WTC11 (cell line): ENCODE results near the gene CORO2B. TPM values are rescaled to one million over a fixed set of nuclear protein-coding genes. Genes with fewer than 3 reads are reported as not detected.

Experiments used
- ATAC-seq: fragments of 200-7000 bp; cut with Tn5 transposase; 2 replicates; pipeline ENCODE4 v1.10.0; 2021; ENCODE audit warnings: mild to moderate bottlenecking, moderate library complexity
- CTCF ChIA-PET: fragments of 300-600 bp; sonication (Branson Sonifier 250); formaldehyde crosslinking; loops from one replicate; lab custom pipeline; 2021; ENCODE audit warnings: antibody characterized with exemption; lab: Charles Lee
- POLR2A ChIA-PET: fragments of 350-600 bp; sonication (Branson Sonifier 250); formaldehyde crosslinking; loops from one replicate; lab custom pipeline; 2021; ENCODE audit warnings: antibody characterized with exemption; lab: Charles Lee
- DNase-seq: peaks from one replicate; pipeline ENCODE4 v3.0.0; 2021; ENCODE audit warnings: low spot score
- H3K27ac Mint-ChIP-seq: 2 replicates; pipeline ENCODE4 v1.8.0; 2021; ENCODE audit warnings: mixed read lengths
- H3K27me3 Mint-ChIP-seq: 2 replicates; pipeline ENCODE4 v1.8.0; 2021; ENCODE audit warnings: low read depth, mild to moderate bottlenecking, moderate library complexity, mixed read lengths
- H3K36me3 Mint-ChIP-seq: 2 replicates; pipeline ENCODE4 v1.8.0; 2021; ENCODE audit warnings: mixed read lengths
- H3K4me1 Mint-ChIP-seq: 2 replicates; pipeline ENCODE4 v1.8.0; 2022; ENCODE audit warnings: mixed read lengths
- H3K4me3 Mint-ChIP-seq: 2 replicates; pipeline ENCODE4 v1.8.0; 2021; ENCODE audit warnings: mild to moderate bottlenecking, moderate library complexity, mixed read lengths
- H3K9me3 Mint-ChIP-seq: 2 replicates; pipeline ENCODE4 v1.8.0; 2021; ENCODE audit warnings: mixed read lengths
- ATF1 ChIP-seq: sonication (generic); formaldehyde crosslinking; IDR thresholded peaks from 2 replicates; pipeline ENCODE4 v1.8.1; 2023; ENCODE audit warnings: mild to moderate bottlenecking, moderate library complexity, missing genetic modification reagents
- ERG ChIP-seq: fragments of 250-450 bp; sonication (Bioruptor Pico); IDR thresholded peaks from 2 replicates; pipeline ENCODE4 v1.8.0; 2021; ENCODE audit warnings: mild to moderate bottlenecking
- ETV6 ChIP-seq: sonication (generic); formaldehyde crosslinking; IDR thresholded peaks from 2 replicates; pipeline ENCODE4 v1.8.1; 2022; ENCODE audit warnings: mild to moderate bottlenecking, missing genetic modification reagents
- FOXP4 ChIP-seq: sonication (generic); formaldehyde crosslinking; IDR thresholded peaks from 2 replicates; pipeline ENCODE4 v1.8.0; 2022; ENCODE audit warnings: mild to moderate bottlenecking, missing genetic modification reagents
- GRHL2 ChIP-seq: fragments of 250-450 bp; sonication (Bioruptor Pico); IDR thresholded peaks from 2 replicates; pipeline ENCODE4 v1.8.0; 2022; ENCODE audit warnings: mild to moderate bottlenecking, moderate library complexity; ENCODE audit not compliant: insufficient replicate concordance, severe bottlenecking
- HMGXB4 ChIP-seq: sonication (generic); formaldehyde crosslinking; IDR thresholded peaks from 2 replicates; pipeline ENCODE4 v1.8.1; 2023; ENCODE audit warnings: mild to moderate bottlenecking, moderate library complexity, missing genetic modification reagents
- IRF1 ChIP-seq: sonication (generic); formaldehyde crosslinking; IDR thresholded peaks from 2 replicates; pipeline ENCODE4 v1.8.0; 2023; ENCODE audit warnings: missing genetic modification reagents
- MXD4 ChIP-seq: fragments of 250-450 bp; sonication (Bioruptor Pico); IDR thresholded peaks from 2 replicates; pipeline ENCODE4 v1.8.0; 2021; ENCODE audit warnings: mild to moderate bottlenecking, moderate library complexity, borderline replicate concordance
- MYBL2 ChIP-seq: sonication (generic); formaldehyde crosslinking; IDR thresholded peaks from 2 replicates; pipeline ENCODE4 v1.8.1; 2023; ENCODE audit warnings: mild to moderate bottlenecking, moderate library complexity, missing genetic modification reagents
- NR1H2 ChIP-seq: sonication (generic); formaldehyde crosslinking; IDR thresholded peaks from 2 replicates; pipeline ENCODE4 v1.9.0; 2021; ENCODE audit warnings: mild to moderate bottlenecking, moderate library complexity, missing genetic modification reagents
- RELA ChIP-seq: sonication (generic); formaldehyde crosslinking; IDR thresholded peaks from 2 replicates; pipeline ENCODE4 v1.8.1; 2022; ENCODE audit warnings: missing genetic modification reagents, mild to moderate bottlenecking, borderline replicate concordance
- RORB ChIP-seq: fragments of 250-450 bp; sonication (Bioruptor Pico); IDR thresholded peaks from 2 replicates; pipeline ENCODE4 v1.9.0; 2021; ENCODE audit warnings: mild to moderate bottlenecking
- SMAD3 ChIP-seq: sonication (generic); formaldehyde crosslinking; IDR thresholded peaks from 2 replicates; pipeline ENCODE4 v1.8.0; 2022; ENCODE audit warnings: missing genetic modification reagents, mild to moderate bottlenecking, borderline replicate concordance
- SMAD4 ChIP-seq: sonication (generic); formaldehyde crosslinking; IDR thresholded peaks from 2 replicates; pipeline ENCODE4 v1.8.0; 2022; ENCODE audit warnings: mild to moderate bottlenecking, missing genetic modification reagents
- ZNF219 ChIP-seq: sonication (generic); formaldehyde crosslinking; IDR thresholded peaks from 2 replicates; pipeline ENCODE4 v1.8.0; 2023; ENCODE audit warnings: missing genetic modification reagents, mild to moderate bottlenecking, borderline replicate concordance
- ZNF263 ChIP-seq: sonication (generic); formaldehyde crosslinking; IDR thresholded peaks from 2 replicates; pipeline ENCODE4 v1.8.1; 2022; ENCODE audit warnings: low read depth, mild to moderate bottlenecking, moderate library complexity, missing genetic modification reagents
- ZNF396 ChIP-seq: fragments of 250-450 bp; sonication (Bioruptor Pico); IDR thresholded peaks from 2 replicates; pipeline ENCODE4 v1.8.0; 2021; ENCODE audit warnings: mild to moderate bottlenecking, moderate library complexity, borderline replicate concordance
- ZNF532 ChIP-seq: fragments of 250-450 bp; sonication (Bioruptor Pico); IDR thresholded peaks from 2 replicates; pipeline ENCODE4 v1.9.0; 2021; ENCODE audit warnings: mild to moderate bottlenecking, borderline replicate concordance
- ZNF671 ChIP-seq: fragments of 250-450 bp; sonication (Bioruptor Pico); IDR thresholded peaks from 2 replicates; pipeline ENCODE4 v1.8.0; 2021; ENCODE audit warnings: mild to moderate bottlenecking
- ZSCAN18 ChIP-seq: fragments of 250-450 bp; sonication (Bioruptor Pico); IDR thresholded peaks from 2 replicates; pipeline ENCODE4 v2.1.2; 2022; ENCODE audit warnings: mild to moderate bottlenecking, moderate library complexity
- total RNA-seq: library from RNA; stranded (reverse); gene quantifications from 3 replicates; pipeline ENCODE4 v1.2.3, GENCODE V29; 2021

CORO2B gene
- total RNA-seq, 1 experiment from 2014 or later = 4.9 TPM

GRCh38 chr15:68574046-68574445 lies 4.7 kb upstream of the CORO2B start:
- Mint-ChIP-seq H3K4me3 (no peak overlapping the region), H3K9me3 (no peaks in the 10 kb centered on the region; the same call in 1 of the 2 replicates), H3K27ac (no peak overlapping the region), H3K36me3 (no peaks in the 10 kb centered on the region; the same call in 1 of the 2 replicates), H3K27me3 (peaks cover 33% of the 10 kb centered on the region), H3K4me1 (peaks cover 69% of the 10 kb centered on the region)
- ATAC-seq (no peak), DNase-seq (no peak)
- ChIA-PET POLR2A (no interaction called here), CTCF (interaction anchor here (1.0 to 6.0 kb wide), 9 partner anchors 14 to 267 kb away, joined by 3 to 46 read pairs (median 4); no protein-coding TSS in a partner anchor)
- TF ChIP-seq MYBL2 (CRISPR knock-in tag) (no peak), ERG (CRISPR knock-in tag) (no peak), IRF1 (CRISPR knock-in tag) (no peak), ZNF671 (CRISPR knock-in tag) (no peak), FOXP4 (no peak), RELA (CRISPR knock-in tag) (no peak), SMAD4 (CRISPR knock-in tag) (no peak), ZNF396 (no peak), HMGXB4 (CRISPR knock-in tag) (no peak), ETV6 (no peak), RORB (CRISPR knock-in tag) (no peak), MXD4 (CRISPR knock-in tag) (no peak), ATF1 (no peak), GRHL2 (CRISPR knock-in tag) (no peak), ZSCAN18 (CRISPR knock-in tag) (no peak), ZNF219 (CRISPR knock-in tag) (no peak)

- ChIA-PET POLR2A (interaction anchor here (0.6 kb wide), 1 partner anchor 33 kb away, joined by 3 read pairs; no protein-coding TSS in a partner anchor), CTCF (interaction anchor here (1.0 to 6.0 kb wide), 7 partner anchors 14 to 268 kb away, joined by 4 to 46 read pairs (median 8); no protein-coding TSS in a partner anchor)
- no peak for TF ChIP-seq MYBL2 (CRISPR knock-in tag)
- no peak for TF ChIP-seq NR1H2 (CRISPR knock-in tag)
- no peak for TF ChIP-seq ZNF263 (CRISPR knock-in tag)
- no peak for TF ChIP-seq ZNF219 (CRISPR knock-in tag)
- TF ChIP-seq SMAD3 (CRISPR knock-in tag) = no peak
- TF ChIP-seq ZNF532 = no peak
- no peaks in the 10 kb centered on the region; the same call in 1 of the 2 replicates for H3K9me3 Mint-ChIP-seq
- peaks cover 34% of the 10 kb centered on the region for H3K27me3 Mint-ChIP-seq
- DNase-seq (no peak), ATAC-seq (no peak)
- no peak overlapping the region for H3K4me3 Mint-ChIP-seq
- H3K27ac Mint-ChIP-seq = no peak overlapping the region
- H3K4me1 Mint-ChIP-seq = peaks cover 69% of the 10 kb centered on the region
- H3K36me3 Mint-ChIP-seq = no peaks in the 10 kb centered on the region; the same call in 1 of the 2 replicates
Observed at GRCh38 chr15:68574629-68575028, 4.2 kb upstream of the CORO2B start.
